ENCODE measurements around the gene NLGN4Y. TPM values are rescaled to one million over a fixed set of nuclear protein-coding genes. Genes with fewer than 3 reads are reported as not detected.

Gene NLGN4Y
- total and polyA plus RNA-seq, 10 of the 15 experiments (the other 5 are each of a cell fraction or from before 2014, with no cell fraction given), result not detected

DNA sequence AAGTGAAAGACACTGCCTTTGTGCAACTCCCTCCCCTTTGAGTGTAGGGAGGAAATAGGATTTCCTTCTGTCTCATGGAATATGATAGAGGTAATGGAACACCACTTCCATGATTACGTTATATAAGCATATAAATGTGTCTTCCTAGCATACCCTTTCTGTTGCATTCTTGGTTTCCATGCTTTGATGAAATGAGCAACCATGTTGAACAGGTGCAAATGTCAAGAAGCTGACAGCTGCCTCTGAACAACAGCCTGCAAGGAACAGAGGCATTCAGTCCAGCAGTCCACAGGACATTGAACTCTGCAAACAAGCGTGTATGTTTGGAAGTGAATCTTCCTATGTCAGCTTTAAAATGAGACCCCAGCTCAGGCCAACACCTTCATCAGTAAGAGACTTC lies 117.5 kb downstream of the NLGN4Y start:
- POLR2A ChIA-PET, result no interaction called here

More for the DNA sequence above, 117.5 kb downstream of the NLGN4Y start:
- H3K4me3 ChIP-seq, result no peak overlapping the region
- no peaks in the 10 kb centered on the region for H3K4me1 ChIP-seq (ENCODE audit: control insufficient read depth, insufficient read depth, low read length)
- no TSS peak for BruUV-seq (replicated peaks)
- no peaks in the 10 kb centered on the region for H3K9me3 ChIP-seq (replicated peaks; ENCODE audit: control insufficient read depth, insufficient read depth, low read length)
- H3K9ac ChIP-seq (ENCODE audit: control insufficient read depth, insufficient read depth, low read length), result no peak overlapping the region
- H4K20me1 ChIP-seq (ENCODE audit: control insufficient read depth, insufficient read depth), result no peaks in the 10 kb centered on the region
- intact Hi-C loops (cut with micrococcal nuclease; ENCODE audit: unreplicated experiment), result no loop called here
- FAIRE-seq (no peak), DNase-seq (ENCODE audit: low read depth, low spot score) (no peak), ATAC-seq (no peak)
- H2AFZ ChIP-seq (ENCODE audit: control insufficient read depth, low read depth, low read length), result no peak overlapping the region
- CTCF ChIA-PET, result no interaction called here
- TF ChIP-seq SMARCA5 (IDR thresholded peaks at IDR 0.05) (no peak), REST (IDR thresholded peaks at IDR 0.05; ENCODE audit: low read depth, low read length) (no peak), CTCF (IDR thresholded peaks at IDR 0.05 in 2 of 3, conservative IDR thresholded peaks at IDR 0.05 in 1 of 3; ENCODE audit: control insufficient read depth in 2 of 3, extremely low read depth in 1 of 3, insufficient read depth in 1 of 3, low read depth in 3 of 3, low read length in 3 of 3) (no peak), FOXK2 (IDR thresholded peaks at IDR 0.05) (no peak), MXI1 (IDR thresholded peaks at IDR 0.05; ENCODE audit: low read depth, low read length) (no peak), HDAC6 (IDR thresholded peaks at IDR 0.05; ENCODE audit: unreplicated experiment) (no peak), PAX8 (IDR thresholded peaks at IDR 0.05) (no peak), RAD21 (IDR thresholded peaks at IDR 0.05; ENCODE audit: insufficient read depth, low read depth, low read length) (no peak), SUPT20H (IDR thresholded peaks at IDR 0.05; ENCODE audit: borderline replicate concordance, control insufficient read depth, low read depth, low read length) (no peak), SIN3A (IDR thresholded peaks at IDR 0.05; ENCODE audit: low read depth, low read length) (no peak), NBN (IDR thresholded peaks at IDR 0.05) (no peak), SUZ12 (IDR thresholded peaks at IDR 0.05; ENCODE audit: unreplicated experiment) (no peak)
- TF ChIP-seq, protein P1, sequence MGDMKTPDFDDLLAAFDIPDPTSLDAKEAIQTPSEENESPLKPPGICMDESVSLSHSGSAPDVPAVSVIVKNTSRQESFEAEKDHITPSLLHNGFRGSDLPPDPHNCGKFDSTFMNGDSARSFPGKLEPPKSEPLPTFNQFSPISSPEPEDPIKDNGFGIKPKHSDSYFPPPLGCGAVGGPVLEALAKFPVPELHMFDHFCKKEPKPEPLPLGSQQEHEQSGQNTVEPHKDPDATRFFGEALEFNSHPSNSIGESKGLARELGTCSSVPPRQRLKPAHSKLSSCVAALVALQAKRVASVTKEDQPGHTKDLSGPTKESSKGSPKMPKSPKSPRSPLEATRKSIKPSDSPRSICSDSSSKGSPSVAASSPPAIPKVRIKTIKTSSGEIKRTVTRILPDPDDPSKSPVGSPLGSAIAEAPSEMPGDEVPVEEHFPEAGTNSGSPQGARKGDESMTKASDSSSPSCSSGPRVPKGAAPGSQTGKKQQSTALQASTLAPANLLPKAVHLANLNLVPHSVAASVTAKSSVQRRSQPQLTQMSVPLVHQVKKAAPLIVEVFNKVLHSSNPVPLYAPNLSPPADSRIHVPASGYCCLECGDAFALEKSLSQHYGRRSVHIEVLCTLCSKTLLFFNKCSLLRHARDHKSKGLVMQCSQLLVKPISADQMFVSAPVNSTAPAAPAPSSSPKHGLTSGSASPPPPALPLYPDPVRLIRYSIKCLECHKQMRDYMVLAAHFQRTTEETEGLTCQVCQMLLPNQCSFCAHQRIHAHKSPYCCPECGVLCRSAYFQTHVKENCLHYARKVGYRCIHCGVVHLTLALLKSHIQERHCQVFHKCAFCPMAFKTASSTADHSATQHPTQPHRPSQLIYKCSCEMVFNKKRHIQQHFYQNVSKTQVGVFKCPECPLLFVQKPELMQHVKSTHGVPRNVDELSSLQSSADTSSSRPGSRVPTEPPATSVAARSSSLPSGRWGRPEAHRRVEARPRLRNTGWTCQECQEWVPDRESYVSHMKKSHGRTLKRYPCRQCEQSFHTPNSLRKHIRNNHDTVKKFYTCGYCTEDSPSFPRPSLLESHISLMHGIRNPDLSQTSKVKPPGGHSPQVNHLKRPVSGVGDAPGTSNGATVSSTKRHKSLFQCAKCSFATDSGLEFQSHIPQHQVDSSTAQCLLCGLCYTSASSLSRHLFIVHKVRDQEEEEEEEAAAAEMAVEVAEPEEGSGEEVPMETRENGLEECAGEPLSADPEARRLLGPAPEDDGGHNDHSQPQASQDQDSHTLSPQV (IDR thresholded peaks at IDR 0.05), result no peak
- H3K4me2 ChIP-seq (ENCODE audit: control insufficient read depth, insufficient read depth), result no peak overlapping the region
- SMC1A ChIA-PET (ENCODE audit: uncharacterized antibody, unreplicated experiment), result no interaction called here
- H3K79me2 ChIP-seq (ENCODE audit: control insufficient read depth, insufficient read depth, low read length), result no peaks in the 10 kb centered on the region
- H3K27me3 ChIP-seq (replicated peaks in 1 of 2; ENCODE audit: control insufficient read depth in 2 of 2, insufficient read depth in 2 of 2, low read length in 1 of 2), result no peaks in the 10 kb centered on the region
- H3K36me3 ChIP-seq (ENCODE audit: control insufficient read depth in 2 of 2, insufficient read depth in 2 of 2, low read length in 1 of 2), result no peaks in the 10 kb centered on the region
- H3K27ac ChIP-seq (ENCODE audit: control insufficient read depth, insufficient read depth), result no peak overlapping the region
- in situ Hi-C loops (cut with MboI), result no loop called here
- WGBS (ENCODE audit: insufficient coverage, insufficient replicate concordance, low lambda C conversion rate, missing lambda C conversion rate), result no CpG with 5 or more reads among the region's 2 CpGs
- RAD21 ChIA-PET (ENCODE audit: unreplicated experiment), result no interaction called here

Measured in GM12878 (cell line).